Colonic mucosa (tissue), 4 donors: ENCODE data around the gene ATP6V1F. TPM values are rescaled to one million over a fixed set of nuclear protein-coding genes. Genes with fewer than 3 reads are reported as not detected.
A peak's percentile ranks its signal among the peaks of the same experiment; 100 is the strongest.
"Not testable (repeated sequence)": the region's sequence is repeated elsewhere in the genome, so short reads cannot be mapped to it uniquely, and the experiment has no call there.

Experiments
- DNase-seq: peaks from one replicate; pipeline ENCODE4 v3.0.0-alpha.2; 2020
- H3K27ac ChIP-seq: fragments of 200-600 bp; one replicate; pipeline ENCODE4 v1.8.0; 2021
- H3K27me3 ChIP-seq: fragments of 200-600 bp; one replicate; pipeline ENCODE4 v1.8.0; 2021
- H3K36me3 ChIP-seq: fragments of 200-600 bp; one replicate; pipeline ENCODE4 v1.8.0; 2021
- H3K4me1 ChIP-seq: fragments of 200-600 bp; one replicate; pipeline ENCODE4 v1.8.0; 2021; ENCODE audit warnings: mild to moderate bottlenecking
- H3K4me3 ChIP-seq: fragments of 200-600 bp; one replicate; pipeline ENCODE4 v1.8.0; 2021
- H3K9ac ChIP-seq, 2 donors: one replicate each; pipeline ENCODE4 v1.7.0; 2013; ENCODE audit warnings: control low read depth in 2 of 2, low read depth in 2 of 2, low read length in 2 of 2
- H3K9me3 ChIP-seq: fragments of 200-600 bp; one replicate; pipeline ENCODE4 v1.8.0; 2021
- intact Hi-C: fragments of 100-400 bp; cut with DNase I; formaldehyde crosslinking; loops from one replicate; pipeline ENCODE4 v1.14.1; 2022
- total RNA-seq, 2 donors: library from RNA; stranded (reverse); fragmentation: NEBNext Ultra II Directional in 1 of 2; extraction: Animal tissue kit (Norgen Biotek cat#: 25700) in 1 of 2; gene quantifications; one replicate each; pipeline ENCODE4 v1.2.1, GENCODE V29; 2021
- TF ChIP-seq, protein P1 (sequence below): fragments of 200-600 bp; IDR thresholded peaks from one replicate; pipeline ENCODE4 v1.8.0; 2022; ENCODE audit warnings: antibody characterized with exemption, mild to moderate bottlenecking
- donor health status: healthy.
- donor health status: DM: no; HTN: no; CAD: no.
- donor health status: DM: no; HTN: no; CAD: no.

Gene ATP6V1F
- total RNA-seq, 2 donors from 2014 or later: 94.4 to 105 TPM

DNA sequence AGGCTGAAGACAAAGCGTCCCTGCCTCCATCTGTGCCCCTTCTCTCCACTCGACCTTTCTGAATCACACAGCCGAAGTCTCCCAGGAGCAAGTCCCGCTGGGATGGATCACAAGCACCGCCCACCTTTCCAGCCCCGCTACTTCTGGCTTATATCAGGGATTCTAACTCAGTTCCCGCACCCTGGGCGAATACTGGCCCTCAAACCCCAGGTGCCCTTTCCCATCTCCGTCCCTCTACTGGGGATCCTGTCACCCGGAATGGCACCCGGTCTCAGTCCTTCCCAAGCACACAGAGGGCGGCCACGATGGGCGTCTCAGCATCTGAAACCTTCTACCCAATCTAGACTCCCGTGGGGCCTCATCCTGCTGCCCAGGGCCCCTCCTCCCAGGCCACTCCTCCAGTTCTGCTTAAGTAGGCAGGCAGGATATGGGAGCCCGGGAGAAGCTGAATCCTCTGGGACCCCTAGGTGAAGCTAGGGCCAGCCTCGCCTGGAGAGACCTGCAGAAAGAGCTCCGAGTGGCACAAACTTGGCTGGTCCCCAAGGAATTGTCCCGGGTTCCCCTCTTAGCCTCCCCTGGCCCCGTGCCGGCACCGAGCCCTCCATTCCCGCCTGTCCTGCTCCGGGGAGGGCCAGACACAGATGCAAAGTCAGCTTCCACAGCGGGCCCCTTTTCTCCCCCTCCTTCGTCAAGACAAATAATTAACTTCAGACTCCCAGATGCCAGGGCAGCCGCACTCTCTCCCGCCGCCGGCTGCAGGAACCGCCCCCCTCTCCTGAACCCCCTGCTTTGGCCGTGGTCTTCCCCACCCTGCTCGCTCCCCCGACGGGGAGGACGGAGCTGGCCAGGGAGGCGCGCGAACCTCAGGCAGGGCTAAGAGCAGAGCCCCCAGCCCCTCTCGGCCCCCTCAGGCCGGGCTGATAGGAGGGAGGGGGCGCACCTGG, 47.2 kb downstream of the ATP6V1F start:
- Histone ChIP-seq H3K9me3 (no peaks in the 10 kb centered on the region), H3K27me3 (peaks cover 15% of the 10 kb centered on the region), H3K4me3 (peak overlapping the region; percentile 22), H3K27ac (no peak overlapping the region), H3K9ac (peak overlapping the region; percentile 12 to 15), H3K36me3 (no peaks in the 10 kb centered on the region), H3K4me1 (peaks cover 11% of the 10 kb centered on the region)
- TF ChIP-seq, protein P1, sequence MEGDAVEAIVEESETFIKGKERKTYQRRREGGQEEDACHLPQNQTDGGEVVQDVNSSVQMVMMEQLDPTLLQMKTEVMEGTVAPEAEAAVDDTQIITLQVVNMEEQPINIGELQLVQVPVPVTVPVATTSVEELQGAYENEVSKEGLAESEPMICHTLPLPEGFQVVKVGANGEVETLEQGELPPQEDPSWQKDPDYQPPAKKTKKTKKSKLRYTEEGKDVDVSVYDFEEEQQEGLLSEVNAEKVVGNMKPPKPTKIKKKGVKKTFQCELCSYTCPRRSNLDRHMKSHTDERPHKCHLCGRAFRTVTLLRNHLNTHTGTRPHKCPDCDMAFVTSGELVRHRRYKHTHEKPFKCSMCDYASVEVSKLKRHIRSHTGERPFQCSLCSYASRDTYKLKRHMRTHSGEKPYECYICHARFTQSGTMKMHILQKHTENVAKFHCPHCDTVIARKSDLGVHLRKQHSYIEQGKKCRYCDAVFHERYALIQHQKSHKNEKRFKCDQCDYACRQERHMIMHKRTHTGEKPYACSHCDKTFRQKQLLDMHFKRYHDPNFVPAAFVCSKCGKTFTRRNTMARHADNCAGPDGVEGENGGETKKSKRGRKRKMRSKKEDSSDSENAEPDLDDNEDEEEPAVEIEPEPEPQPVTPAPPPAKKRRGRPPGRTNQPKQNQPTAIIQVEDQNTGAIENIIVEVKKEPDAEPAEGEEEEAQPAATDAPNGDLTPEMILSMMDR: no peak
- intact Hi-C loops: loop anchor here (5.0 kb wide), 1 partner anchor 182 kb away; no protein-coding TSS in a partner anchor
- DNase-seq: no peak

- Histone ChIP-seq H3K27ac (peak within 1 kb of the TSS; percentile 61), H3K4me1 (peaks cover 11% of the 10 kb centered on the region), H3K9ac (peak within 1 kb of the TSS; percentile 12 to 19), H3K36me3 (no peaks in the 10 kb centered on the region), H3K9me3 (no peaks in the 10 kb centered on the region), H3K4me3 (peak within 1 kb of the TSS; percentile 22), H3K27me3 (peaks cover 19% of the 10 kb centered on the region)
- DNase-seq: no peak
- TF ChIP-seq, protein P1: no peak
- intact Hi-C loops: no loop called here
Observed at GRCh38 chr7:128910569-128910945, 47.9 kb downstream of the ATP6V1F start, which contains the start of gene KCP. TSS of gene KCP (minus strand) at chr7:128910709. CDS start at chr7:128910676, 33 bp downstream.

- intact Hi-C loops: no loop called here
- Histone ChIP-seq H3K4me3 (no peak overlapping the region), H3K27me3 (peaks cover 27% of the 10 kb centered on the region), H3K4me1 (peaks cover 11% of the 10 kb centered on the region), H3K9ac (peak overlapping the region in 1 of 2 donors; percentile 19), H3K27ac (peak overlapping the region; percentile 61), H3K9me3 (no peaks in the 10 kb centered on the region), H3K36me3 (no peaks in the 10 kb centered on the region)
- TF ChIP-seq, protein P1: no peak
- peak; percentile 73 for DNase-seq
Observed at GRCh38 chr7:128911423-128912031, 48.9 kb downstream of the ATP6V1F start.

GRCh38 chr7:128912281-128912680, 49.6 kb downstream of the ATP6V1F start:
- H3K27ac ChIP-seq: peak overlapping the region; percentile 61
- H3K27me3 ChIP-seq: peaks cover 27% of the 10 kb centered on the region
- H3K4me1 ChIP-seq: peaks cover 11% of the 10 kb centered on the region
- no peak for DNase-seq
- no peak overlapping the region for H3K4me3 ChIP-seq
- H3K9me3 ChIP-seq: no peaks in the 10 kb centered on the region
- H3K9ac ChIP-seq: no peak overlapping the region
- intact Hi-C loops: no loop called here
- no peaks in the 10 kb centered on the region for H3K36me3 ChIP-seq
- TF ChIP-seq, protein P1: no peak

GRCh38 chr7:128912709-128913495, 50.2 kb downstream of the ATP6V1F start:
- Histone ChIP-seq H3K27me3 (peaks cover 27% of the 10 kb centered on the region), H3K4me1 (peaks cover 11% of the 10 kb centered on the region)
- H3K9me3 ChIP-seq, H3K27ac ChIP-seq, H3K36me3 ChIP-seq, DNase-seq, H3K9ac ChIP-seq, H3K4me3 ChIP-seq, intact Hi-C loops: not testable (repeated sequence)
